Peyer's patch (tissue), 4 donors: ENCODE measurements around the gene ARMC9.

Experiments used
- POLR2A ChIP-seq, 2 donors: fragments of 450-650 bp; IDR thresholded peaks; one replicate each; pipeline ENCODE4 v1.5.1; 2017; ENCODE audit warnings: antibody characterized with exemption in 2 of 2, mild to moderate bottlenecking in 2 of 2, moderate library complexity in 2 of 2
- TF ChIP-seq, protein P1 (sequence below), 6 experiments: fragments of 450-650 bp in 4 of 6; fragments of 200-600 bp in 2 of 6; sonication (generic) in 1 of 6; IDR thresholded peaks; one replicate each; pipeline ENCODE4 v1.5.1; 2017 to 2019; ENCODE audit warnings: antibody characterized with exemption in 6 of 6, mild to moderate bottlenecking in 3 of 6, moderate library complexity in 1 of 6

DNA sequence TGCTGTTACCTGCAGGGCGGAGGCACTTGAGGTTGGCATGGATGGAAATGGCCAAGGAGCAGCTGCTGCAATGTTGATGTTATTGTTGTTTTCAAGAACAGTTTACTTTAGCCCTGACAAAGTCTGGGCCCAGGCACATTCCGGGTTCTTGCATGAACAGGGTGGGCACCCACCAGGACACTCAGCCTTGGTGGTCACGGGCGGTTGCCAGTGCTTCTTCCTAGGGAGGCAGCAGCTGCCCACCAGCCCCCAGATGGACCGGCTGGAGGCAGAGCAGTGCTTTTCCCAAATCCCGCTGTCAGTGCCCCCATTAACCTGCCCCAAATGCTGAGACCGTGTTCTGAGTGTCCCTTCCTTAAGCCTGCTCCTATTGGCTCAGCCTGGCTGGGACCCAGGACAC, 158.6 kb downstream of the ARMC9 start:
- TF ChIP-seq, protein P1, sequence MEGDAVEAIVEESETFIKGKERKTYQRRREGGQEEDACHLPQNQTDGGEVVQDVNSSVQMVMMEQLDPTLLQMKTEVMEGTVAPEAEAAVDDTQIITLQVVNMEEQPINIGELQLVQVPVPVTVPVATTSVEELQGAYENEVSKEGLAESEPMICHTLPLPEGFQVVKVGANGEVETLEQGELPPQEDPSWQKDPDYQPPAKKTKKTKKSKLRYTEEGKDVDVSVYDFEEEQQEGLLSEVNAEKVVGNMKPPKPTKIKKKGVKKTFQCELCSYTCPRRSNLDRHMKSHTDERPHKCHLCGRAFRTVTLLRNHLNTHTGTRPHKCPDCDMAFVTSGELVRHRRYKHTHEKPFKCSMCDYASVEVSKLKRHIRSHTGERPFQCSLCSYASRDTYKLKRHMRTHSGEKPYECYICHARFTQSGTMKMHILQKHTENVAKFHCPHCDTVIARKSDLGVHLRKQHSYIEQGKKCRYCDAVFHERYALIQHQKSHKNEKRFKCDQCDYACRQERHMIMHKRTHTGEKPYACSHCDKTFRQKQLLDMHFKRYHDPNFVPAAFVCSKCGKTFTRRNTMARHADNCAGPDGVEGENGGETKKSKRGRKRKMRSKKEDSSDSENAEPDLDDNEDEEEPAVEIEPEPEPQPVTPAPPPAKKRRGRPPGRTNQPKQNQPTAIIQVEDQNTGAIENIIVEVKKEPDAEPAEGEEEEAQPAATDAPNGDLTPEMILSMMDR (IDR thresholded peaks at IDR 0.05), result no peak
- no peak for TF ChIP-seq POLR2A (IDR thresholded peaks at IDR 0.05)
